GM10266 (cell line): ENCODE measurements around the gene CDH16.

Experiments used
- DNase-seq: peaks from one replicate; pipeline ENCODE4 v3.0.0; 2012; ENCODE audit errors: extremely low spot score
- TF ChIP-seq, protein P1 (sequence below): IDR thresholded peaks from 2 replicates; pipeline ENCODE4 v1.5.1; 2012; ENCODE audit warnings: mild to moderate bottlenecking, low read depth; ENCODE audit not compliant: control insufficient read depth, insufficient read depth; ENCODE audit errors: missing control alignments

Gene CDH16

GRCh38 chr16:66911112-66911511, 7.6 kb downstream of the CDH16 start:
- DNase-seq = no peak
- TF ChIP-seq, protein P1, sequence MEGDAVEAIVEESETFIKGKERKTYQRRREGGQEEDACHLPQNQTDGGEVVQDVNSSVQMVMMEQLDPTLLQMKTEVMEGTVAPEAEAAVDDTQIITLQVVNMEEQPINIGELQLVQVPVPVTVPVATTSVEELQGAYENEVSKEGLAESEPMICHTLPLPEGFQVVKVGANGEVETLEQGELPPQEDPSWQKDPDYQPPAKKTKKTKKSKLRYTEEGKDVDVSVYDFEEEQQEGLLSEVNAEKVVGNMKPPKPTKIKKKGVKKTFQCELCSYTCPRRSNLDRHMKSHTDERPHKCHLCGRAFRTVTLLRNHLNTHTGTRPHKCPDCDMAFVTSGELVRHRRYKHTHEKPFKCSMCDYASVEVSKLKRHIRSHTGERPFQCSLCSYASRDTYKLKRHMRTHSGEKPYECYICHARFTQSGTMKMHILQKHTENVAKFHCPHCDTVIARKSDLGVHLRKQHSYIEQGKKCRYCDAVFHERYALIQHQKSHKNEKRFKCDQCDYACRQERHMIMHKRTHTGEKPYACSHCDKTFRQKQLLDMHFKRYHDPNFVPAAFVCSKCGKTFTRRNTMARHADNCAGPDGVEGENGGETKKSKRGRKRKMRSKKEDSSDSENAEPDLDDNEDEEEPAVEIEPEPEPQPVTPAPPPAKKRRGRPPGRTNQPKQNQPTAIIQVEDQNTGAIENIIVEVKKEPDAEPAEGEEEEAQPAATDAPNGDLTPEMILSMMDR = no peak

GRCh38 chr16:66910175-66910940, 8.3 kb downstream of the CDH16 start:
- TF ChIP-seq, protein P1 = no peak

DNA sequence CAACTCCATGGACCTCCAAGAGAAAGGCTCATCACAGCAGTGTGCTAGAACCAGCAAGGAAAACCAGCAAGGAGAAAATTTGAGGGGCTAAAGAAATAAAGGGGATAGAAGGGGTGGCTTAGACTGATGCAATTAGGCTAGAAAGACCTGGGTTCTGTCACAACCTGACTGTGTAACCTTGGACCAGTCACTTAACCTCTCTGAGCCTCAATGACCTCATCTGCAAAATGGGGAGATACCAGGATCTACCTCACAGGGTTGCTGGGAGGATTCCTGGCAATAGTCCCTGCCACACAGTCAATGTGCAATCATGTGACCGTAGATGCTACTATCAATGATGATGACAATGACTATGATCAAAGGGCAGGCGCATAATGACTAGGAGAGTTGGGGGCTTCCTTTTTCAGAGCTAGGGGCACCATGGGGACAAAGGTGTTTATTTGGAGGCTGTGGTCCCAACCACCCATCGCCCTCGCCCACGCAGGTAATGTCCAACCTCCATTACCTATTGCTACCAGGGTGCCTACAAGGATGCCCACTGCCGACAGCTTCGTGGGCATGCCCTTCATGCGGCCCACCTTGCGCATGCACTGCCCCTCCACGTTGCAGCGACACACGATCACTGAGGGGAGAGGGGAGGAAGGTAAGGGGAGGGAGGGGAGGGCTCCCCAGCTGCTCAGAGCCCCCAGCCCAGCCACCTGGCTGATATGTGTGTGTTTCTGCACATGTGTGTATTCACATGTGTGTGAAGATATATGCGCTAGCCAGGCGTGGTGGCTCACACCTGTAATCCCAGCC, 9.7 kb downstream of the CDH16 start:
- DNase-seq = no peak
- TF ChIP-seq, protein P1 = no peak

More at GRCh38 chr16:66910175-66910940, 8.3 kb downstream of the CDH16 start:
- no peak for DNase-seq

GRCh38 chr16:66908116-66908515, 10.6 kb downstream of the CDH16 start:
- DNase-seq = no peak
- TF ChIP-seq, protein P1 = no peak

GRCh38 chr16:66906916-66907836, 11.5 kb downstream of the CDH16 start:
- TF ChIP-seq, protein P1 = no peak
- no peak for DNase-seq

DNA sequence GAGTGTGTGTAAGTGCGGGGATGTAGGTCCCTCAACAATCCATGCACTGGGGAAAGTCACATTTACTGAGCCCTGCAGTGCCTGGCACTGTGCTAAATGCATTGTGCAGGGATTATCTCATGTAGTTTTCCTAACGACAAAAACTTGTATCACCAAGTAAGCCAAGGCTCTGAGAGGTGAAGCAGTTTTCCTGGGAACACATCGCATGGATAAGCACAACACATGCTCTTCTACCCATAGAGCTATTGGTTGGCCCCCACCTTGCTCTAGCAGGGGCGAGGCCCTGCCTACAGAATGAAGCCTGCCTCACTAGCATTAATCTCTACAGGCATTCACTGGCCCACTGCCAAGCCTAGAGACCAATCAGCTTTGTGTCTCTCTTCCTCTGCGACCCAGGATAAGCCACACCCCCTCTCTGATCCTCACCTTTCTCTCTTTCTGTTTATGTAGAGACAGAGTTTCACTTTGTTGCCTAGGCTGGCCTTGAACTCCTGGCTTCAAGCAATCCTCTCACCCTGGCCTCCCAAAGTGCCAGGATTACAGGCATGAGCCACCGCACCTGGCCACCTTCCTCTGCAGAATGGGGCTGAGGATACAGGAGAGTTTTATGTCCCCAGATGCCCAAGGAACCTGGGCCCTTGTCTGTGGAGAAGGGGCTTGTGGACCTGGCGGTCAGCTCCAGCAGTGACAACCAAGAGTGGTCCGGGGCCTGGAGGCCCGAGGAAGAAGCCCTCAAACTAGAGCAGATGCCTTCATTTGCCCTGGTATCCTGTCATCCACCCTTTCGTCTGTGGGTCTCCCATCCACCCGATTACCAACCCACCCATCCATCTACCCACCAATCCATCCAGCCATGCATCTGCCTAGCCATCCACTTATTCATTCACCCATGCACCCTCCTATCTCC, 12.8 kb downstream of the CDH16 start:
- no peak for DNase-seq
- TF ChIP-seq, protein P1 = no peak
